Smooth muscle cell (in vitro differentiated cells): ENCODE measurements around the gene CHP1. TPM values are rescaled to one million over a fixed set of nuclear protein-coding genes. Genes with fewer than 3 reads are reported as not detected.
A peak's percentile ranks its signal among the peaks of the same experiment; 100 is the strongest.
"Not testable (repeated sequence)": the region's sequence is repeated elsewhere in the genome, so short reads cannot be mapped to it uniquely, and the experiment has no call there.

Experiments used
- DNase-seq: peaks from one replicate; lab custom pipeline; 2025; ENCODE audit not compliant: unreplicated experiment; lab: John Stamatoyannopoulos, UW
- H2AFZ ChIP-seq: fragments of 200-600 bp; sonication (generic); 2 replicates; pipeline ENCODE4 v1.6.0; 2016; ENCODE audit warnings: antibody characterized with exemption, low read depth, mild to moderate bottlenecking
- H3F3A ChIP-seq: fragments of 200-600 bp; sonication (generic); 2 replicates; pipeline ENCODE4 v1.6.0; 2017; ENCODE audit warnings: antibody characterized with exemption, low read depth
- H3K27ac ChIP-seq: fragments of 200-600 bp; sonication (generic); 2 replicates; pipeline ENCODE4 v1.5.1; 2016; ENCODE audit warnings: low read depth, mild to moderate bottlenecking
- H3K27me3 ChIP-seq: fragments of 200-600 bp; sonication (generic); 2 replicates; pipeline ENCODE4 v1.6.1; 2016; ENCODE audit warnings: low read depth, mild to moderate bottlenecking
- H3K36me3 ChIP-seq: fragments of 200-600 bp; sonication (generic); 2 replicates; pipeline ENCODE4 v1.5.1; 2016; ENCODE audit warnings: low read depth
- H3K4me1 ChIP-seq: fragments of 200-600 bp; sonication (generic); 2 replicates; pipeline ENCODE4 v1.5.1; 2016; ENCODE audit warnings: low read depth
- H3K4me2 ChIP-seq: fragments of 200-600 bp; sonication (generic); 2 replicates; pipeline ENCODE4 v1.6.0; 2016; ENCODE audit warnings: mild to moderate bottlenecking
- H3K4me3 ChIP-seq: fragments of 200-600 bp; sonication (generic); 2 replicates; pipeline ENCODE4 v1.5.1; 2016; ENCODE audit warnings: mild to moderate bottlenecking
- H3K79me2 ChIP-seq: fragments of 200-600 bp; sonication (generic); 2 replicates; pipeline ENCODE4 v1.6.0; 2016; ENCODE audit warnings: low read depth, mild to moderate bottlenecking
- H3K9ac ChIP-seq: fragments of 200-600 bp; sonication (generic); 2 replicates; pipeline ENCODE4 v1.6.0; 2016; ENCODE audit warnings: low read depth
- H3K9me3 ChIP-seq: fragments of 200-600 bp; sonication (generic); replicated peaks from 2 replicates; pipeline ENCODE4 v1.5.1; 2016; ENCODE audit warnings: low read depth
- H4K20me1 ChIP-seq: fragments of 200-600 bp; sonication (generic); 2 replicates; pipeline ENCODE4 v1.6.0; 2016; ENCODE audit warnings: low read depth
- CTCF ChIP-seq: fragments of 200-600 bp; sonication (generic); IDR thresholded peaks from 2 replicates; pipeline ENCODE4 v1.5.1; 2017; ENCODE audit warnings: borderline replicate concordance, mild to moderate bottlenecking, antibody characterized with exemption; ENCODE audit not compliant: insufficient read depth, poor library complexity, severe bottlenecking
- WGBS: methylation state at CpG from one replicate; pipeline ENCODE4 v1.1.7; 2016; ENCODE audit warnings: low lambda C conversion rate; 5-methylcytosine and 5-hydroxymethylcytosine counted together
- polyA plus RNA-seq: library from polyadenylated mRNA; unstranded; fragments of >200 nt; fragmentation: Nextera tagmentation; extraction: Ambion mirVana; gene quantifications from 2 replicates; pipeline ENCODE4 v1.2.1, GENCODE V29; 2016
- total RNA-seq: library from RNA; depleted of rRNA; stranded (reverse); fragments of >200 nt; gene quantifications from 2 replicates; pipeline ENCODE4 v1.2.3, GENCODE V29; 2014

The CHP1 gene
- total and polyA plus RNA-seq, 2 experiments from 2014 or later, result 22.1 to 142 TPM

DNA sequence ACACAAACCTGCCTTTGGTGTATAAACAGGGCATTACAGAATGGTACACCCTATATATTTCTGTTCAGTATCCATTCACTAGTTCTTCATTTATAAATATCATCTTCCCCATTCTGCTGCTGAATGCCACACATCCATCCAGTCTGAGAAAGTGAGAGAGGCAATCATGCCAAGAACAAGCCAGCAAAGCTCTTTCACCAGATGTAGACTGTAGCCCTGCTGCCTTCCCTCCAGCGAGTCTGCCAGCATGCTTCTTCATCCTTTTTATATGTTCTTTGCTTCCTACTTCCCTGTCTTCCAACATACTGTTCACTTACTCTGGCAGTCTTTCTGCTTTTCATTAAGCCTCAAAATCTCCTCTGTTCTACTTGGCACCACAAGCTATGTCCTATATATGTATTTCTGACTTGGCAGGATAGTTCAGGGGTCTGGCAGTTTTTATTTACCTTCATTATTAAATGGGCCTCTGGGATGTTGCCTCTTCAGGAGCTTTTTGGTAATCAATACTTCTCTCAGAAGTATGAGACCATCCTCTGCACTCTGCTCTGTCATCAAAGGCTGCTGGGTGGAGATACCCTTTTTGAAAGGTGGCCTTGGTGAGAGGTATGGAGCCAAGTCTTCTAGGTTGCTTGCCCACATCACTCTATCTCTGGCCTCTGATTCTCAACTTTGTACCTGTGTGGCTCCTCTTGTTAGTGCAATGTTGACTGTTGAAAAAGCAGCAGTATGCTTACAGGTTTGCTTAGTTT lies 48.6 kb downstream of the CHP1 start:
- Histone ChIP-seq H3K27me3 (no peaks in the 10 kb centered on the region), H3F3A (peaks cover 5% of the 10 kb centered on the region)
- 96% methylated on average over 1 of the region's 1 CpG for WGBS

DNA sequence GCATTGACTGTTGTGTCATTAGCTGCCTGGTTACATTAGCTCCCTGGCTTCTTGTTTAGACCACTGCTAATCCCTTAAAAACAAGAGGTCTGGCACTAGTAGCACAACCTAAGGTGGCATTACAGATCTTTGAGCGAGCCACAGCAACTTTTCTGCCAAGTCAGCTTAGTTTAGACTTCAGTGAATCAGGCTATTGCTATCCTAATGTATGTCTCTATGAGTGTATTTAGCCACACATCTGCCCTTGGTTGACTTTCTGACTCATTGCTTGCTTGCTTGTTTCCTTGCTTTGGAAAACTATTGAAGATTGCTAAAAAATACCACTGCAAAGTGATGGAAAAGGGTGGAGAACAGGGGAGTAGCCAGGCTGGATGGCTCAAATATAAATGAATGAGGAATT lies 50.2 kb downstream of the CHP1 start:
- Histone ChIP-seq H3K79me2 (peaks cover 24% of the 10 kb centered on the region), H4K20me1 (no peaks in the 10 kb centered on the region), H3K36me3 (peaks cover 5% of the 10 kb centered on the region), H3K4me1 (peaks cover 12% of the 10 kb centered on the region), H3K9me3 (no peaks in the 10 kb centered on the region), H3K4me3 (no peak overlapping the region), H2AFZ (no peak overlapping the region), H3F3A (peaks cover 5% of the 10 kb centered on the region), H3K27ac (peak overlapping the region; percentile 83), H3K4me2 (peak overlapping the region; percentile 52), H3K27me3 (no peaks in the 10 kb centered on the region), H3K9ac (no peak overlapping the region)
- 13% methylated on average over 1 of the region's 1 CpG for WGBS
- TF ChIP-seq CTCF, result no peak
- DNase-seq, result peak; percentile 1

More for the DNA sequence above, 48.6 kb downstream of the CHP1 start:
- H2AFZ ChIP-seq, result no peak overlapping the region
- no peaks in the 10 kb centered on the region for H3K36me3 ChIP-seq
- DNase-seq, result no peak
- H3K4me2 ChIP-seq, result no peak overlapping the region
- H3K27ac ChIP-seq, result no peak overlapping the region
- TF ChIP-seq CTCF, result no peak
- H3K79me2 ChIP-seq, result peaks cover 9% of the 10 kb centered on the region
- H4K20me1 ChIP-seq, result no peaks in the 10 kb centered on the region
- no peaks in the 10 kb centered on the region for H3K9me3 ChIP-seq
- no peak overlapping the region for H3K9ac ChIP-seq
- peaks cover 2% of the 10 kb centered on the region for H3K4me1 ChIP-seq
- no peak overlapping the region for H3K4me3 ChIP-seq

- Histone ChIP-seq H3K79me2 (peaks cover 35% of the 10 kb centered on the region), H3K27ac (peak overlapping the region; percentile 83), H3K4me1 (peaks cover 12% of the 10 kb centered on the region)
- not testable (repeated sequence) for H3F3A ChIP-seq, H3K36me3 ChIP-seq, H3K27me3 ChIP-seq, H3K9me3 ChIP-seq, H4K20me1 ChIP-seq, H3K4me2 ChIP-seq, H2AFZ ChIP-seq, H3K9ac ChIP-seq, DNase-seq, H3K4me3 ChIP-seq
- WGBS, result 95% methylated on average over 10 of the region's 10 CpGs
Measured at GRCh38 chr15:41282436-41282835, 51.4 kb downstream of the CHP1 start.

DNA sequence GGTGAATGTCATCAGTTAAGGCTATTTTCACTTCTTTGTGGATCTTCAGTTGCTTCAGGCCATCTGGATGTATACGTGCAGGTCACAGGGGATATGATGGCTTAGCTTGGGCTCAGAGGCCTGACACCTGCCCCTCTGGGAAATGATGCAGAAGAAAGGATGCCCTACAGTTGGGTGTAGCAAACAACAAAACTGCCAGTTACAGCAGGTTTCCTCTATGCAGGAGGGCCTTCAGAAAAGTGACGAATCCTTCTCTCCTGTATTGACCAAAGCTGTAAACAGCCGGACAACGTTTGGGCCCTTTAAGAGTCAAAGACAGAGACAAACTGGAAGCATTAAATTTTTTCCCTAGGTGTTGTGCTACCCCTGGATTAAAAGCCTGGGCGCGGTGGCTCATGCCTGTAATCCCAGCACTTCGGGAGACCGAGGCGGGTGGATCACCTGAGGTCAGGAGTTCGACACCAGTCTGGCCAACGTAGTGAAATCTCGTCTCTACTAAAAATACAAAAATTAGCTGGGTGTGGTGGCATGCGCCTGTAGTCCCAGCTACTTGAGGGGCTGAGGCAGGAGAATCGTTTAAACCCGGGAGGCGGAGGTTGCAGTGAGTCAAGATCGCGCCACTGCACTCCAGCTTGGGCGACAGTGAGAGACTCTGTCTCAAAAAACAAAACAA lies 52.0 kb downstream of the CHP1 start:
- H3F3A ChIP-seq, H3K36me3 ChIP-seq, H3K27me3 ChIP-seq, H3K9me3 ChIP-seq, DNase-seq, H4K20me1 ChIP-seq: not testable (repeated sequence)
- Histone ChIP-seq H3K9ac (peak overlapping the region; percentile 83), H2AFZ (peak overlapping the region; percentile 74), H3K79me2 (peaks cover 42% of the 10 kb centered on the region), H3K4me1 (peaks cover 12% of the 10 kb centered on the region), H3K4me2 (peak overlapping the region; percentile 81), H3K27ac (peak overlapping the region; percentile 88), H3K4me3 (peak overlapping the region; percentile 89)
- WGBS, result 46% methylated on average over 19 of the region's 19 CpGs
